ENCODE measurements around the gene SHISA5. TPM values are rescaled to one million over a fixed set of nuclear protein-coding genes. Genes with fewer than 3 reads are reported as not detected.

SHISA5 gene, protein sequence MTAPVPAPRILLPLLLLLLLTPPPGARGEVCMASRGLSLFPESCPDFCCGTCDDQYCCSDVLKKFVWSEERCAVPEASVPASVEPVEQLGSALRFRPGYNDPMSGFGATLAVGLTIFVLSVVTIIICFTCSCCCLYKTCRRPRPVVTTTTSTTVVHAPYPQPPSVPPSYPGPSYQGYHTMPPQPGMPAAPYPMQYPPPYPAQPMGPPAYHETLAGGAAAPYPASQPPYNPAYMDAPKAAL
- 64.8 TPM for total RNA-seq

DNA sequence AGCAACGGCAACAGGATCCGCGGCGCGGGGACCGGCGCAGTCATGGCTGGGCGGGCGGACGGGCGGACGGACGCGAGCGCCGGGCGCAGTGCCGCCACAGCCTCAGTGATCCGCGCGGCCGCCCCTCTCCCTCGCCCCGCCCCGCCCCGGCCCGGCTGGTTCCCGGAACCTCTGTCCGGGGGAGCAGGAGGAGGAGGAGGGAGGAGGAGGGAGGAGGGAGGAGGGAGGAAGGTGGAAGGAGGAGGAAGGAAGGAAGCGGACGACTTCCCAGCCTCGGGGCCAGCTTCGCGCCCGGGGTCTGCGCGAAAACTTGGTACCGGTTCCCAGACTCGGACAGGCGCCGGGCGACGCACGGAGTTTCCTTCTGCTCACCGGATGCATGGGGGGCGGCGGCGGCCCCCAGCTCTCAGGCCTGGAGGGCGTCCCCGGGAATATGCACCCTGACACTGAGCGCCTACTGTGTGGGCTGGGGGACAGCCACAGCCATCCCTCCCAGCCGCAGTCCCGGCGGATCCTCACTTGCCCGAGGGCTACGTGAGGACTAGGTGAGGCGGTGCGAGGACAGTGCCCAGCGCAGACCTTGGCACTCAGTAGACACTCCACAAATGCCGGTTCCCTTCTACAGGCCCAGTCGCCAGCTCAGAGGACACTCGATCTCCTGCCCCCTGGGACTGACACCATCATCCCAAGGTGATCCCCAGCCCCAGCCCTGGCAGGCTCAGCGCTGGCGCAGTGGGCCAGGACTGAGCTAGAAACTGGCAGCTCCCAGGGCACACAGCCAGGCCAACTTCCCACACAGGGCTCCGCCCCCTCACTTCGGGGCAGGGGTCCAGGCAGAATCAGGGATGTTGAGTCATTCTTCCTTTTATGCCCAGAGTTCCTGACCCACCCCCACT lies at the start of gene SHISA5:
SHISA5 (minus strand) TSS at position 124 of the 896 bp plus-strand sequence; CDS start at position 44, 80 bp downstream.

DNA sequence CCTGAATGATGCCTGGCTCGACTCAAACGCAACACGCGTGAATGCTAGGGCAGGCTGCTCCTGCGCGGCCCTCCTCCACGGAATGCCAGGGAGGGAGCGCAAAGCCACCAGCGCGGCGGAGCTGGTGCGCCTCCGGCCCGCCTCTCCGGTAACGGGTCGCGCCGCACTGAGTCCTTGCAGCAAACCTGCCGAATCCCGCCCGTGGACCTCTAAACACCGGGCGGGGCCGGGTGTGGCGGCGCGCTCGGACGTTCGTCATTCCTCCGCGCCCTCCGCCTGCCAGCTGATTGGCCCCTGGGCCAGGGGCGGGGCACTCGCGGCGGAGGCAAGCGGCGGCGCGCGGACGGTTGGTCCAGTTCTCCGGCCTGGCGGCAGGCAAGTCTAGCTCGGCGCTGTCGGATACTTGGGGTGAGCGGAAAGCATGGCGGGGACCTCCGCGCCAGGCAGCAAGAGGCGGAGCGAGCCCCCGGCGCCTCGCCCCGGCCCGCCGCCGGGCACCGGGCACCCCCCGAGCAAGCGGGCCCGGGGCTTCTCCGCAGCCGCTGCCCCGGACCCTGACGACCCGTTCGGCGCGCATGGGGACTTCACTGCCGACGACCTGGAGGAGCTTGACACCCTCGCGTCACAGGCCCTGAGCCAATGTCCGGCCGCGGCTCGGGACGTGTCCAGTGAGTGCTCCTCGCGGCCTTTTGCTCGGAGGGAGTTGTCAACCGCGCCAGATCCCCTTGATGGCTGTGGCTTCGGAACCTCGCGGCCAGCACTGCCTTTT lies 57.4 kb downstream of the SHISA5 start, which contains the start of gene ATRIP:
ATRIP (plus strand) TSS at position 313 of the 769 bp plus-strand sequence; CDS start at position 422, 109 bp downstream.

DNA sequence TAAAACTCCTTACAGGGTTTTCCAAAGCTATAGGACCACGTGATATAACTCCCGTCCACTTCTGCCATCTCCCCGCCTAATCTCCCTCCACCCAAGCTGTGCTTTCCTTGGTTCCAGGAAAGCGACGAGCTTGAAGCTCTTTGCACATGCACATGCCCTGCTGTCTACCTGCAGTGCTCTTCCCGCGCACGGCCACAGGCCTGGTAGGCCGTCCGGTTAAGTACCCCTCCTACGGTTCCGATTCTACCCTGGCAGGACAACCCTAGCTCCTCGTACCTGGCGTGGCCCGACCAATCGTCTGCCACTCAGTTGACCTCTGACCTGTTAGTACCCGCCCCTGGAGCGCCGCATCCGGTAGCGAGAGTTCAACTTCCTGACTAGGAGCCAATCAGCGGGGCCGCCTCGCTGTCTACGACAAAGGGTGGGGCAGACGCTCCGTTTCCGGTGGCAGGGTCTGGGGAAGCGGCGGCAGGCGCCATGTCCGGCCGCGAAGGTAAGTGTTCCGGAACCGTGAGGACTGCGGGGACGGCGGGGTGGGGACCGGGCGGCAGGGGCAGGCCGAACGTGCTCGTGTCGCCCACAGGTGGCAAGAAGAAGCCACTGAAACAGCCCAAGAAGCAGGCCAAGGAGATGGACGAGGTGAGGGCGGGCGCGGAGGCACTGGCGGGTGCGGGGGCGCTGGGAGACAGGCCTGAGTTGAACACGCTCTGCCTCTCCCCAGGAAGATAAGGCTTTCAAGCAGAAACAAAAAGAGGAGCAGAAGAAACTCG lies 64.0 kb downstream of the SHISA5 start, which contains the start of the genes CCDC51 and TMA7:
CCDC51 (minus strand) TSS at position 300 of the 770 bp plus-strand sequence. CDS start 4,991 bp downstream, outside the sequence.
TMA7 (plus strand) TSS at position 438 of the 770 bp plus-strand sequence; CDS start at position 478, 40 bp downstream.

DNA sequence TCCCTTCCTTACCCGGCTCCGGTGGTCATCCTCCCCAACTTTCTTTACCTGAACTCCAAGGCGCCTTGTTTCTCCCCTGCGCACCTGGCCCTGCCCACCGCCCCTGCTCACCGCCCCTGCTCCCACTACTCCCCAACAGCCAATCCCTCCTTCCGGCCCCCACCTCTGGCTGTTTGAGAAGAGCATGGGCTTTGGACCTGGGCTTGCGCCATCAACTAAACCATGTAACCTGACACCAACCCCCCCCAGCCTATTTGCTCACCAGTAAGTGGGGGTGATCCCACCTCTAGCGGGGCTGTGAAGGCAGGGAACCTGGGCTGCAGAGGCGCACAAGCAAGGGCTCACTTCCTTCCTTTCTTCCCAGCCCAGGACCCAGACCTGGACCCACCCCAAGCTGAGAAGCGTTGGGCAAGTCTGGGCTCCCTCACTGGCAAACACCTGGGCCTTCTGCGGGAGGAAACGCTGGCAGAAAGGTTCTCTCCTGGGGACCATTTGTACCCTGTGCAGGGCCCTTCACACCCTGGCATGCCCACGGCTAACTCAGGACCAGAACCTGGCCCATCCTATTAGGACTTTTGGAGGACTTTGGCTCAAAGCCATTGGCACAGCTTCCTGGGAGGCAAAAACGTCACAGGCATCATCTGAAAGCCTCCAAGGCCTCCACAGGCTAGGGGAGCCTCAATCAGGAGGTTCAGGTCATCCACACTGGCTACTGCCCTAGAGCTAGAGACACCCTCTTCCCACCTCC lies 73.8 kb downstream of the SHISA5 start, which contains the start of gene PLXNB1:
PLXNB1 (minus strand) TSS at position 127 of the 748 bp plus-strand sequence. CDS start 5,475 bp downstream, outside the sequence.

Small RNAs within 50 kb of the gene (small RNA-seq; reads per million reads assigned to genes)
- not detected for gene MIR6823 (ENCODE audit: low replicate concordance)

Other genes starting within 250 kb of the SHISA5 start
- 29.7 TPM for gene NME6, start 202.8 kb downstream of the SHISA5 start, total RNA-seq
- gene SPINK8, start 170.5 kb downstream of the SHISA5 start, total RNA-seq: not detected
- gene FBXW12, start 132.0 kb downstream of the SHISA5 start, total RNA-seq: 2.8 TPM
- 152 TPM for gene PLXNB1, start 74.1 kb downstream of the SHISA5 start, total RNA-seq
- 6.9 TPM for gene CCDC51, start 64.1 kb downstream of the SHISA5 start, total RNA-seq
- 80.4 TPM for gene TMA7, start 63.9 kb downstream of the SHISA5 start, total RNA-seq
- 9.7 TPM for gene ATRIP, start 57.4 kb downstream of the SHISA5 start, total RNA-seq
- 33.2 TPM for gene PFKFB4, start 52.6 kb upstream of the SHISA5 start, total RNA-seq
- not detected for gene UCN2, start 59.6 kb upstream of the SHISA5 start, total RNA-seq
- gene COL7A1, start 91.2 kb upstream of the SHISA5 start, total RNA-seq: 4.1 TPM
- 145 TPM for gene UQCRC1, start 105.5 kb upstream of the SHISA5 start, total RNA-seq
- not detected for gene TMEM89, start 117.6 kb upstream of the SHISA5 start, total RNA-seq
- 8.8 TPM for gene SLC26A6, start 131.3 kb upstream of the SHISA5 start, total RNA-seq
- 67.9 TPM for gene CELSR3, start 158.7 kb upstream of the SHISA5 start, total RNA-seq
- gene NCKIPSD, start 181.7 kb upstream of the SHISA5 start, total RNA-seq: 18.5 TPM
- 147 TPM for gene IP6K2, start 213.0 kb upstream of the SHISA5 start, total RNA-seq

Data from parietal lobe (tissue), 2 donors.